ENCODE results near the gene CACNA1C.

DNA sequence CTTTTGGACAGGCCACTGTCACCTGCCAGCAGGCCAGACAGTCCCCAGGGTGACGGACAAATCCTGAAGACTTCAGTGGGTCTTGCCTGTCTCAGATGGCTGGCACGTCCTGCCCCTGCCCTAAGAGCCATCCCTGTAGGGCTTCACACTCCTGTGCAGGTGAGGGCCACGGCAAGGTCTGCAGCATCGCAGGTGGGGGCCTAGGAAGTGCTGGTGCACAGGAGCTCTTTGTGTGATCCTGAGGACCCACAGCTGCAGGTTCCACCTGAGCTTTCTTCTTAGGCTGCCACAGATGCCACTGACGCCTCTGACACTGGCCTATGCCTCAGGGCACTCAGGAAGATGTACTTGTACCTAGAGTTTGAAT is 633.5 kb downstream of the CACNA1C start:
- TF ChIP-seq, protein P1, sequence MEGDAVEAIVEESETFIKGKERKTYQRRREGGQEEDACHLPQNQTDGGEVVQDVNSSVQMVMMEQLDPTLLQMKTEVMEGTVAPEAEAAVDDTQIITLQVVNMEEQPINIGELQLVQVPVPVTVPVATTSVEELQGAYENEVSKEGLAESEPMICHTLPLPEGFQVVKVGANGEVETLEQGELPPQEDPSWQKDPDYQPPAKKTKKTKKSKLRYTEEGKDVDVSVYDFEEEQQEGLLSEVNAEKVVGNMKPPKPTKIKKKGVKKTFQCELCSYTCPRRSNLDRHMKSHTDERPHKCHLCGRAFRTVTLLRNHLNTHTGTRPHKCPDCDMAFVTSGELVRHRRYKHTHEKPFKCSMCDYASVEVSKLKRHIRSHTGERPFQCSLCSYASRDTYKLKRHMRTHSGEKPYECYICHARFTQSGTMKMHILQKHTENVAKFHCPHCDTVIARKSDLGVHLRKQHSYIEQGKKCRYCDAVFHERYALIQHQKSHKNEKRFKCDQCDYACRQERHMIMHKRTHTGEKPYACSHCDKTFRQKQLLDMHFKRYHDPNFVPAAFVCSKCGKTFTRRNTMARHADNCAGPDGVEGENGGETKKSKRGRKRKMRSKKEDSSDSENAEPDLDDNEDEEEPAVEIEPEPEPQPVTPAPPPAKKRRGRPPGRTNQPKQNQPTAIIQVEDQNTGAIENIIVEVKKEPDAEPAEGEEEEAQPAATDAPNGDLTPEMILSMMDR (conservative IDR thresholded peaks at IDR 0.05 in 1 of 2, IDR thresholded peaks at IDR 0.05 in 1 of 2; ENCODE audit: low read depth in 1 of 2, low read length in 2 of 2): no peak
- no peak for TF ChIP-seq EZH2 (IDR thresholded peaks at IDR 0.05; ENCODE audit: low read length, missing control alignments)
